ENCODE measurements around the gene FMNL2. TPM values are rescaled to one million over a fixed set of nuclear protein-coding genes. Genes with fewer than 3 reads are reported as not detected.

Gene FMNL2
- total RNA-seq, 4 donors from 2014 or later = 23.5 to 28.0 (median 23.8) TPM

GRCh38 chr2:152602750-152603149, 267.8 kb downstream of the FMNL2 start:
- intact Hi-C loops (cut with DNase I) = no loop called here
- TF ChIP-seq POLR2A (IDR thresholded peaks at IDR 0.05; ENCODE audit: low read depth) = no peak
- TF ChIP-seq CTCF (IDR thresholded peaks at IDR 0.05) = no peak
- TF ChIP-seq EP300 (IDR thresholded peaks at IDR 0.05) = no peak
- no peak for TF ChIP-seq POLR2AphosphoS5 (IDR thresholded peaks at IDR 0.05)
- Histone ChIP-seq H3K27ac (replicated peaks in 1 of 4) (no peak overlapping the region), H3K4me3 (no peak overlapping the region), H3K36me3 (peaks cover 0 to 11% (median 0%) of the 10 kb centered on the region in 4 donors), H3K9me3 (no peaks in the 10 kb centered on the region), H3K27me3 (no peaks in the 10 kb centered on the region), H3K4me1 (no peaks in the 10 kb centered on the region)
- DNase-seq (ENCODE audit: extremely low spot score) = no peak
- 91% methylated on average over 8 of the region's 8 CpGs for WGBS

- Histone ChIP-seq H3K4me1 (no peaks in the 10 kb centered on the region), H3K9me3 (no peaks in the 10 kb centered on the region), H3K27ac (replicated peaks in 1 of 4) (no peak overlapping the region), H3K36me3 (peaks cover 0 to 9% (median 0%) of the 10 kb centered on the region in 4 donors), H3K4me3 (no peak overlapping the region), H3K27me3 (no peaks in the 10 kb centered on the region)
- 97% methylated on average over 3 of the region's 3 CpGs for WGBS
- intact Hi-C loops (cut with DNase I) = no loop called here
- no peak for TF ChIP-seq POLR2AphosphoS5 (IDR thresholded peaks at IDR 0.05)
- no peak for TF ChIP-seq CTCF (IDR thresholded peaks at IDR 0.05)
- TF ChIP-seq EP300 (IDR thresholded peaks at IDR 0.05) = no peak
- no peak for TF ChIP-seq POLR2A (IDR thresholded peaks at IDR 0.05; ENCODE audit: low read depth)
- DNase-seq (ENCODE audit: extremely low spot score) = no peak
Observed at GRCh38 chr2:152603166-152603565, 268.2 kb downstream of the FMNL2 start.

- no peak overlapping the region for H3K27ac ChIP-seq (replicated peaks in 1 of 4)
- H3K4me1 ChIP-seq = no peaks in the 10 kb centered on the region
- H3K27me3 ChIP-seq = no peaks in the 10 kb centered on the region
- 94% methylated on average over 1 of the region's 1 CpG for WGBS
- DNase-seq (ENCODE audit: extremely low spot score) = peak; percentile 17
- TF ChIP-seq CTCF (IDR thresholded peaks at IDR 0.05) (no peak), POLR2A (IDR thresholded peaks at IDR 0.05; ENCODE audit: low read depth) (no peak), POLR2AphosphoS5 (IDR thresholded peaks at IDR 0.05) (no peak), EP300 (IDR thresholded peaks at IDR 0.05) (no peak)
- H3K36me3 ChIP-seq = peaks cover 0 to 9% (median 0%) of the 10 kb centered on the region in 4 donors
- H3K4me3 ChIP-seq = no peak overlapping the region
- no peaks in the 10 kb centered on the region for H3K9me3 ChIP-seq
- intact Hi-C loops (cut with DNase I) = no loop called here
Observed at GRCh38 chr2:152606081-152606480, 271.1 kb downstream of the FMNL2 start.

GRCh38 chr2:152606941-152607340, 272.0 kb downstream of the FMNL2 start:
- Histone ChIP-seq H3K4me3 (no peak overlapping the region), H3K4me1 (peaks cover 0 to 5% (median 4%) of the 10 kb centered on the region in 4 donors), H3K27ac (replicated peaks in 1 of 4) (no peak overlapping the region), H3K36me3 (peaks cover 0 to 9% (median 0%) of the 10 kb centered on the region in 4 donors), H3K9me3 (no peaks in the 10 kb centered on the region), H3K27me3 (no peaks in the 10 kb centered on the region)
- intact Hi-C loops (cut with DNase I) = no loop called here
- 46% methylated on average over 2 of the region's 2 CpGs for WGBS
- TF ChIP-seq POLR2A (IDR thresholded peaks at IDR 0.05; ENCODE audit: low read depth) (no peak), POLR2AphosphoS5 (IDR thresholded peaks at IDR 0.05) (no peak), EP300 (IDR thresholded peaks at IDR 0.05) (no peak), CTCF (IDR thresholded peaks at IDR 0.05) (no peak)
- no peak for DNase-seq (ENCODE audit: extremely low spot score)

GRCh38 chr2:152607793-152608300, 272.9 kb downstream of the FMNL2 start:
- TF ChIP-seq POLR2AphosphoS5 (IDR thresholded peaks at IDR 0.05) (no peak), CTCF (IDR thresholded peaks at IDR 0.05) (no peak), POLR2A (IDR thresholded peaks at IDR 0.05; ENCODE audit: low read depth) (no peak), EP300 (IDR thresholded peaks at IDR 0.05) (no peak)
- H3K27me3 ChIP-seq = no peaks in the 10 kb centered on the region
- DNase-seq (ENCODE audit: extremely low spot score) = no peak
- no peak overlapping the region for H3K27ac ChIP-seq (replicated peaks in 1 of 4)
- intact Hi-C loops (cut with DNase I) = no loop called here
- 97% methylated on average over 7 of the region's 7 CpGs for WGBS
- no peaks in the 10 kb centered on the region for H3K9me3 ChIP-seq
- H3K4me1 ChIP-seq = peaks cover 5 to 12% (median 10%) of the 10 kb centered on the region in 4 donors
- peaks cover 0 to 9% (median 0%) of the 10 kb centered on the region in 4 donors for H3K36me3 ChIP-seq
- H3K4me3 ChIP-seq = no peak overlapping the region

All from esophagus muscularis mucosa (tissue), 4 donors.